HG03025 (cell line): ENCODE data around the gene IRF8.
"Not testable (repeated sequence)": the region's sequence is repeated elsewhere in the genome, so short reads cannot be mapped to it uniquely, and the experiment has no call there.

Experiments used
- ATAC-seq: cut with Tn5 transposase; IDR thresholded peaks from one replicate; pipeline ENCODE4 v1.9.1; 2021; ENCODE audit warnings: mild to moderate bottlenecking, moderate library complexity; ENCODE audit not compliant: unreplicated experiment, low FRiP score

The IRF8 gene

DNA sequence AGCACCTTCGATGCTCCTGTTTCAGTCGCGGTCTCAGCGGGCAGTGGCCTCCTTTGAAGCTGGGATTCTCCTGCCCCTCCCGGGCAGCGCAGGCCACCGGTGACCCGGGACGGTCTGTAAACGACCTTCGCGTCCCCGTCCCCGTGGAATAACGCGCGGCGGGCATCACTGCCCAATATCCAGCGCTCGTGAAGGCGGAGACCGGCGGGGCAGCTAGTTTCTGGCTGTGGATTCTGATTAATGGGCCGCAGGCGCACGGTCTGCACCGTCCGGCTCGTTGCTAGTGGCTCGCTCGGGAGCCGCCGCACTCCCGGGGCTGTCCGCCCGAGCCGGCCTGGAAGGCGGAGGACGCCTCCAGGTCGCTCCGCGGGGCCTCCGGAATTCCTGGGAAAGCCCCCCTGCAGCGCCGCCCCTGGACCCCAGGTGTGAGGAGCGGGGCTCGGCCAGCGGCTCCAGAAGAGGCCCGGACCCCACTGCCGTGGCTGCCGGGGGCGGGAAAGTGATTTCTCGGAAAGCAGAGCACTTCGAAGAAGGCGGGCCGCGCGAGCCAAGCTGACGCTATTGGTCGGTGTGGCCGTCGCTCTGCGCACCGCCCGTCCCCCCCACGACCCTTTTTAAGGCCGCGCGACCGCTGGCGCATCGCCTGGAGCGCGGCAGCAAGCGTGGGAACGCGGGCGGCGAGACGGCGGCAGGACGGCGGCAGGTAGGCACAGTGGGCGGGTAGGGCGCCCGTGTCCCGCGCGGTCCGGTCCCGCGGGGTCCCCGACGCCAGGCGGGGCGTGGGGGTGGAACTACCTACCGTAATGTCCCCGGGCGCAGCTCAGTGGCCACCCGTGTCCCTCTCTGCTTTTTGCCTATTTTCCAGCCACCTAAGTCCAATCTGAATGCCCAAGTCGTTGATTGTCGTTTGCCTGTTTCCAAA lies at the start of gene IRF8:
Gene IRF8, plus strand, starts transcription at position 642 of the 922 bp plus-strand sequence. CDS start 3,854 bp downstream, outside the sequence.
- ATAC-seq: no peak

GRCh38 chr16:85849388-85849787 lies 49.6 kb upstream of the IRF8 start:
- ATAC-seq: no peak

DNA sequence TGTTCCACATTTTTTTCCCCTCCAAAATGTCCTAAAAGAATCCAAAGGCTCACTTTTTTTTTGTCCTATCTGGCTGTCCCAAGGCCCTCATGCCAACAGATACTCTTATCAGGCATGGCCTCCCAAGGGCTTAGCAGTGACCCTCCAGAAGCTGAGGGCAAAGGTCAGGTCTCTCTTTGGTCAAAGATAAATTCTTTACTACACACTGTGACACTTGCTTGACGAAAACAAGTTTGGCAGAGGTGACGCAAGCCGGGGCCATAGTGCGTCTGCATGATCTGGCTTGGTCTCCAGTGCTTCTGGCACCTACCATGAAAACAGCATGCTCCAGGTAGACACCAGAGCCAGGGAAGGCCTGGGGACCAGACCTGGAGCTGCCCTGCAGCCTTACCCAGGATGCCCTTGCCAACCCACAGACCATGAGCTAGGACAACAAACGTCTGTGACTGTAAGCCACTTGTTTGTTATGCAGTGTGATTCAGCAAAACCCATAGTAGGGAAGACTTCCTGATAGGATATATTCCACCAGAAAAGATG lies 48.5 kb upstream of the IRF8 start:
- no peak for ATAC-seq

DNA sequence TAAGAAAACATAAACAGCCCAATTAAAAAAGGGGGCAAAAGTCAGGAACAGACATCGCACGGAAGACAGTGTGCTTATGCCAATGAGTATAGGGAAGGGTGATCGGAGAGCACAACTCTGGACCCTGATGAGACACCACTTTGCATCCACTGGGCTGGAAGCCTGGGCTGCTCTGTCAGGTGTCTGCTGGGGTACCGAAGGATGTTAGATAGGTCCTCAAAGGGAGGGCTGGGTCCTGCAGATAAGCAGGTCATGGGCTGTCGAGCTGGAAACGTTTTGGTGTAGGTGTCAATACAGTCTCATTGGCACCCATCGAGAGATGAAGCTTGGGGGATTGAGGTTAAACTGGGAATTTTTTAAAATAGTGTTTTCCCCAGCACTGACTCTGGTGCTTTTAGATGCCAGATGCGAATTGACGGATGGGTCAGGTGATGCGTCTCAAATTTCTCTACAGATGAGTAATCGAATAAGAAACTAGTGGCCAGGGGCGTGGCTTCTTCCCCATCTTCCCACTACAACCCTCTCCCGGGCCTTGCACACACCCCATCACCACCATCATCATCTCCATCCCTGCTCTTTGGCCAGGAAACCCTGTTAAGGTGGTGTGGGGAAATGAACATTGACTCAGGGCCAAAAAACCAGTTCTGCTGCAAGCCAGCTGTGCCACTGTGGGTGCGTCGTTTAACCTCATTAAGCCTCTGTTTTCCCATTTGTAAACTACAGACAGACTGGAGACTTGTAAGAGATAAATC lies 47.8 kb upstream of the IRF8 start:
- ATAC-seq: no peak

GRCh38 chr16:85853547-85854545 lies 45.1 kb upstream of the IRF8 start:
- no peak for ATAC-seq

GRCh38 chr16:85854935-85855334 lies 44.0 kb upstream of the IRF8 start:
- no peak for ATAC-seq

DNA sequence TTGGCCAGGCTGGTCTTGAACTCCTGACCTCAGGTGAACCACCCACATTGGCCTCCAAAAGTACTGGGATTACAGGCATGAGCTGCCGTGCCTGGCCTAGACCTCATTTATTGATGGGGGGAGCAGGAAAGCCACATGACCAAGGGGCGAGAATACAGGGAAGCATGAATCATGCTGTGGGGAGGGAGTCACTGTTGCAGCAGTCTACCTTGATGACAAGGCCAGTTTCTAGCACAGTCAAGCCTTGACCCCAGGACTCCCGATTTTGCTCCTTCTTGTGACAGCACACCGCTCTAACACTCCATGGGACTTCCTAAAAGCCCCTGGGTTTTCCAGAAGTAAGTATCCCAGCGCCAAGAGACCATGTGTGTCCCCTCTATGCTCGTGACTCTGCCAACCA lies 42.9 kb upstream of the IRF8 start:
- no peak for ATAC-seq

GRCh38 chr16:85856585-85856984 lies 42.4 kb upstream of the IRF8 start:
- ATAC-seq: no peak

DNA sequence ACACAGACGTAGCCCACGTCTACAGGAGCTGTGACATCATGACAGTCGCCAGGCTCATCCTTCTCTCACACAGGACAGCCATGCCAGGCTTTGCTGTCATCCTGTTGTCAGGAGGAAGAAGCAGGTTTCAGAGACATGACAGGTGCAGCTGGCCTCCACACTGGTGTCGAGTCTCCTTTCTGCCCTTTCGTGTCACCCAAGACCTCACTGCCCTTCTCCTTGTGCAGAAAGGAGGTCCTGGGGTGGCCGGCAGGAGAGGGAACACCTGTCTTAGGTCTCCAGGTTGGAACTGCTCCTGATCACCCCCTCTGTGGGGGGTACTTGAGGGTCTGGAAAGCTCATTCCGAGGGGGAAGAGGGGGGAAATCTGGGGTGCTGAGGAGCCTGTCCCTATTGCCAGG lies 41.6 kb upstream of the IRF8 start:
- ATAC-seq: no peak

GRCh38 chr16:85858571-85858970 lies 40.4 kb upstream of the IRF8 start:
- ATAC-seq: not testable (repeated sequence)

- no peak for ATAC-seq
These were observed 39.8 kb upstream of the IRF8 start for GRCh38 chr16:85858984-85859817.

GRCh38 chr16:85859818-85860125 lies 39.2 kb upstream of the IRF8 start:
- ATAC-seq: no peak

- no peak for ATAC-seq
These were observed 38.4 kb upstream of the IRF8 start for GRCh38 chr16:85860413-85861094.

GRCh38 chr16:85861095-85861825 lies 37.7 kb upstream of the IRF8 start:
- ATAC-seq: no peak

DNA sequence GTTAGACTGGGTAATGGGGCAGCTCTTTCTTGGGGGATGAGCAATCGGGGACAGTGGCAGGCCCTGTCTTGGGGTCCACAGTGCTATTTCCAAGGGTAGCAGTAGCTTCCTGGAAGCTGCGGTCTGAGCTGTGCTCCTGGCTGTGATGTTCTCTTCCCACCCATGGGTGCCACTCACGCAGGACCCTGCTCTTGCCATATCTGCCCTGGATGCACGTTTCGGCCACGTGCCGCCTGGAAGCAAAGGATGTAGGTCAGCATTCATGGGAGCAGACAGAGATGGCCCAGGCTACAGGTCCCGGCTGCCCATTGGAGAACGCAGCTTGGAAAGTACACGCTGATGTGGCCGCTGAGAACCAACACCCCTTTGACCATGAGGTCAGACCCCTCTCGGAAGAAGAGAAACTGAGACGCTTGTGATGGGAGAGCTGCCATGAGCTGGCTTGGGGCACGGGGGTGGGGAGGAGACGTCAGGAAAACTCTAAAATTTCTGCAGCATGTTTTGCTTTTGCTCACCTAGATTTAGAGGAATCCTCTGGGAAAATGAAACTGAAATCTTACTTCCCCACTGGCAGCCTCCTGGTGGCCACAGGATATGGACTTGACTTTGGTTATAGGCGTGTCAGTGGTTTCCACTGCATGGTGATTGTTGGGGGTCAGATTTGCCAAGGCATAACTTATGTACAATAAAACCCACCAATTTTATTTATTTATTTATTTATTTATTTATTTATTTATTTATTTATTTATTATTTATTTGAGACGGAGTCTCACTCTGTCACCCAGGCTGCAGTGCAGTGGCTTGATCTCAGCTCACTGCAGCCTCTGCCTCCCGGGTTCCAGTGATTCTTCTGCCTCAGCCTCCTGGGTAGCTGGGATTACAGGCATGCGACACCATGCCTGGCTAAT lies 36.2 kb upstream of the IRF8 start:
- no peak for ATAC-seq

DNA sequence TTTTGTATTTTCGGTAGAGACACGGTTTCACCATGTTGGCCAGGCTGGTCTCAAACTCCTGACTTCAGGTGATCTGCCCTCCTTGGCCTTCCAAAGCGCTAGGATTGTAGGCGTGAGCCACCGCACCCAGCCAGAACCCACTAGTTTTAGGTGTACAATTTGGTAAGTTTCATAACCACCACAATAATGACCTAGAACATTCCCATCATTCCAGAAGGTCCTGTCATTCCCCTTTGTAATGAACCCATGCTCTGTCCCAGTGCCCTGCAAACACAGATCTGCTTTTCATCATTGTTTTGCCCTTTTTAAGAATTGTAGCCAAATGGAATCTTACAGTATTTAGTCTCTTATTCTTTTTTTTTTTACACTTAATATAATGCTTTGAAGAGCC lies 35.6 kb upstream of the IRF8 start:
- ATAC-seq: no peak

- no peak for ATAC-seq
These were observed 34.0 kb upstream of the IRF8 start for GRCh38 chr16:85864965-85865364.
